GM21528 (cell line): ENCODE data around the gene OAF.

Experiments used
- ATAC-seq: cut with Tn5 transposase; IDR thresholded peaks from one replicate; pipeline ENCODE4 v1.9.1; 2021; ENCODE audit warnings: mild to moderate bottlenecking, moderate library complexity; ENCODE audit not compliant: unreplicated experiment, low FRiP score

Gene OAF

DNA sequence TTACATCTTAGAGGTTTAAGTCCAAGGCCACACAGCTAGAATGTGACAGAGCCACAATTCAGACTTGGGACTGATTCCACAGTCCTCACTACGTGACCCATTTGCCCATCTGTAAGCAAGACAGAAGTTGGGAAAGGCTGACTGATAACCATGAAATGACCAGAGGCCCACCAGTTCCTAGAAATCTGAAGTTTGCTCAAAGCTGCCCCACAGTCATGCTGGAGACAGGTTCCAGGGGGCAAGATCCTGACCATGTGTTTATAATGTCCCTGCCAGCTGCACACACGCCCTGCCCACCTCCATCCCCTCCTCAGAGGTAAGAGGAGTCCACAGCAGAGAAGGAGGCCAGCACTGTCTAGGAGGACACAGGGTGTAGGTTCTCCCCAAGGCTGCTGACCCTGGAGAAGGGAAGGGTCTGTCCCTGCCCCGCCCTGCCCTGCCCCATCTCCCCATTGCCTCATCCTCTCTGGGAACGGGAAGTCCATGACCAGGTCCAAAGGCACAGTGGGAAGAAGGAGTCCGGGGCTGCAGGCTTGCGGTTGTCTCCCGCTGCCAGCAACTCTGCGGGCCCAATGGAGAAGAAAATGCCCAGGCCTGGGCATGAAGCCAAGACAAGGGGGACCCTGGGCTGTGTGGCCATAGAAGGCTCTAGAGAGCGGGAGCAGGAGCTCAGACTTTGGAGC, 11.9 kb upstream of the OAF start:
- no peak for ATAC-seq

DNA sequence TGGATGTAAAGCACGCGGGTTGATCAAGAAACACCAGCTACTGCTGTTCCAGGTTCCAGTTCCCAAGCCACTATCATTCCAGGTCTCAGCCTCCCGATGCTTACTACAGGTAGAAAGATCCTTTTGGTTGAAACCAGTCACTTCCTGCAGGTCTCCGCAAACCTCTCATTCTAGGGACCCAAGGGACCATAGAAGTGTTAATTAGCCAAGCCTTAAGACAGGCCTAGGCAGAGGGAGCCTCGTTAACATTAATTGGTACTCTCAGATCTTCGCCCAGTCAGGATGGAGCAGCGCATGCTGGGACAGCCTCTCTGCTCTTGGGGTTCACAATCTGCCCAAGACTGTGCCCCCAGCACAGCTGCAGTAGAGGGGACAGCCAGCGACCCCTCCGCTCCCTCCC, 11.2 kb upstream of the OAF start:
- no peak for ATAC-seq

DNA sequence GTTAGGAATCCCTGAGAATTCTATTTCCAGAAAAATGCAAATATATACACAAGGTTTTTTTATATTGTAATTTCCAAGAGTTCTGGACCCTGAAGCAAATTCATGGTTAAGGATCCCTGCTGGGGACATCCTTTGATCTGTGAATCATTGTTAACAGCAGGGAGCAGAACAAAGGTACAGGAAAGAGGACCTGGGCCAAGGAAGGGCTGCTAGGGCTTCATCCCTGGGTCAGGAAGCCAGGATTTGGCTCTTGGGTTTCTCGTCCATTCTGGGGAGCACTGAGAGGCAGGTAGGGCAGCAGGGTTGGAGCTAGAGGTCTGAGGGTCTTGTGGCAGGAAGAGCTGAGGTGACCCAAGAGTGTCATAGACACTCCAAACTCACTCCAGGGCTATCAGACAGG, 10.2 kb upstream of the OAF start:
- no peak for ATAC-seq

DNA sequence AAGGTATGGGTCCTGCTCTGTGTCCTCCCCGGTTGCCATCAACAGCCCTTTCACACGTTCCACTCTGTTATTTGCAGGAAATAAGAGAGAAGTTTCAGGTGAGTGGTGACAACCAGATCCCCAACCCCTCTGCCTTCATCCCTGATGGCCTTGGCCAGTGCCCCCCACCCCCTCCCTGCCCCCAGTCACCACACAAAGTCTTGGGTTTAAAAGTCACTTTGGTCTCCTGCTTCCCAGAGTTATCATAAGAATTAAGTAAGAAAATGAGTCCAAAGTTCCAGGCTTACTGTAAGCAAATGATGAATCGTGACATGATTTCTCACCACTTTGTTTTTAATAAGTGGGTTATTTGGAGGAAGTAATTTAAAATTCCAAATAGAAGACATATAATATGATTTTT, 9.2 kb upstream of the OAF start:
- ATAC-seq: no peak

DNA sequence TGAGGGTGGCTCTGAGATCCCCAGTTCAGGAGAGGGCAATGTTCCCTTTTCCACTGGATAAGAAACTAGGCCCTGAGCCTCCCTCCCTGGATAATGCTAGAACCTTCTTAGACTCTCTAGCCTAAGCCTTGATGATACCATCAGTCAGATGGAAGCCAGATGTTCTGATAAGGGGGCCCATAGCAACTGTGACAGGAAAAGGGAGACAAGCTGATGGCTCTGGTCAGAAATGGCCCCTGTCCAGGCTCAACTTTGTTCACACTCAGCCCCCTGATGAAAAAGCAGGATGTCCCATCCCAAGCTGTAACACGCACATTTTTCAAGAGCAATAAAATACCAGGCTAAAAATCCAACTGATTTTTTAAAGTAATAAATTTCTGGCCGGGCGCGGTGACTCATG, 7.2 kb upstream of the OAF start:
- ATAC-seq: no peak

DNA sequence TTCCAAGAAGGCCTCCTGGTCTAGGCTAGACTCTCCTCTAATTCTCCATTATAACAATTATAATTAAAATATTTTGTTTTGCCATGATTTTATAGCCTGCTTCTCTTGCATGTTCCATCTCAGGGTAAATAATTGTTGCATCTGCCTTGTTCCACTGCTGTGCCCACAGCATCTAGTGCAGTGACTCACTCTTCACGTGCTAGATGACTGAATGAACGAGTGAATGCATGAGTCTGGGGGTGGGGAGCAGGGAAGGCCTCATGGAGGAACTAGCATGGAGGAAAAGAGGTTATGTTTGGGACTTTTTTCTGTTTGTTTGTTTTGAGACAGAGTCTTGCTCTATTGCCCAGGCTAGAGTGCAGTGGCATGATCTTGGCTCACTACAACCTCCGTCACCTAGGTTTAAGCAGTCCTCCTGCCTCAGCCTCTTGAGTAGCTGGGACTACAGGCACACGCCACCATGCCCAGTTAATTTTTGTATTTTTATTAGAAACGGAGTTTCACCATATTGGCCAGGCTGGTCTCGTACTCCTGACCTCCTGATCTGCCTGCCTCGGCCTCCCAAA, 5.2 kb upstream of the OAF start:
- ATAC-seq: no peak

DNA sequence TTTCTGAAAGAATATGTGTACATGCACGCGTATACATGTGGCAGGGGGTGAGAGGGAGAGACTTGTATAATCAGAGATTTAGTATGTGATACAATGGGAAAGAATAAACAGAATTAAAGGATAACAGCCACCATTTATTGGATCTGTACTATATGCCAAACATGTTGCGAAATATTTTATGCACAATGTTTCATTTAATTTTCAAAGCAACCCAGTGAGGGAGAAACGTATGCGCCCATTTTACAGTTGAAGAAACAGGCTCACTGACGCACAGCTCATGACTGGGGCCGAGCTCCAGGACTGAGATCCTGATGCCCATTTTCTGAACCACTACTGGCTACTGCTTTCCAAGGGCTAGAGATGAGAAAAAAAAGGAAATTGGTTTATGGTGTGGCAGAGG, 3.3 kb upstream of the OAF start:
- ATAC-seq: no peak

DNA sequence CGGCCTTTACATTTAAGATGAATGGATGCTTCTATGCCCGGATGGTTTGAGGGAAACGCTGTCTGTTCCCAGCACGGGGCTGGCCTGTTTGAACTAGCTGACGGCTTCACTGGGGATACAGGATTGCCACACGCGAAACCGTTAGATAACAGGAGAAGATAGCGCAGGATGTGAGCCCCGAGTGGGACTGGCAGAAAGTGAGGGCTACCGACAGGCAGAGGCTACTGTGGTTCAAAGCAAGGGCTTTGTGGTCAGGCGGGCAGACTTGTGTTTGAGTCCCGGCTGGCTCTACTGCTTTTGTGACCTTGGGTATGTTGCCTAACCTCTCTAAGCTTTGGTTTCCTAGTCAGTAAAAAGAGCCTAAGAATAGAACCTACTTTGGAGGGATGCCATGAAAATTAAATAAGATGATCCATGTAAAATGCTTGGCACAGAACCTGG, 2.8 kb upstream of the OAF start:
- ATAC-seq: no peak

DNA sequence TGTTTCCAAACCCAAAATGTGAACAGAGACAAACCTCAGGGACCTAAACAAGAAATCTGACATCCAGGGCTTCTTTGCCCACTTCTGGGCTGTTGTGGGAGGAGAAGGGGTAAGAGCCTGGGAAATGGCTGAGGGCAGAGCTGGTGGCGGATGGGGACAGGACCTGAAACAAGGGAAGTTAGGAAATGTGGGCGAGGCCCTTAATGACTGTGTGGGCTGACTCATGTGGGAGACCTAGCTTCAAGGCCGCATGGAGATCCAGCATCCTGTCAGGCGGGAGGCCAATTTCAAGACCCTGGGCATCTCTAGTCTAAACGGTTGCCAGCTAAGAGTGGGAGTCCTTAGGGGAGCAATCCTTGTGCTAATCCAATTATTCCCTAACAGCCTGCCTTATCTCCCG, 2.1 kb upstream of the OAF start:
- ATAC-seq: no peak

DNA sequence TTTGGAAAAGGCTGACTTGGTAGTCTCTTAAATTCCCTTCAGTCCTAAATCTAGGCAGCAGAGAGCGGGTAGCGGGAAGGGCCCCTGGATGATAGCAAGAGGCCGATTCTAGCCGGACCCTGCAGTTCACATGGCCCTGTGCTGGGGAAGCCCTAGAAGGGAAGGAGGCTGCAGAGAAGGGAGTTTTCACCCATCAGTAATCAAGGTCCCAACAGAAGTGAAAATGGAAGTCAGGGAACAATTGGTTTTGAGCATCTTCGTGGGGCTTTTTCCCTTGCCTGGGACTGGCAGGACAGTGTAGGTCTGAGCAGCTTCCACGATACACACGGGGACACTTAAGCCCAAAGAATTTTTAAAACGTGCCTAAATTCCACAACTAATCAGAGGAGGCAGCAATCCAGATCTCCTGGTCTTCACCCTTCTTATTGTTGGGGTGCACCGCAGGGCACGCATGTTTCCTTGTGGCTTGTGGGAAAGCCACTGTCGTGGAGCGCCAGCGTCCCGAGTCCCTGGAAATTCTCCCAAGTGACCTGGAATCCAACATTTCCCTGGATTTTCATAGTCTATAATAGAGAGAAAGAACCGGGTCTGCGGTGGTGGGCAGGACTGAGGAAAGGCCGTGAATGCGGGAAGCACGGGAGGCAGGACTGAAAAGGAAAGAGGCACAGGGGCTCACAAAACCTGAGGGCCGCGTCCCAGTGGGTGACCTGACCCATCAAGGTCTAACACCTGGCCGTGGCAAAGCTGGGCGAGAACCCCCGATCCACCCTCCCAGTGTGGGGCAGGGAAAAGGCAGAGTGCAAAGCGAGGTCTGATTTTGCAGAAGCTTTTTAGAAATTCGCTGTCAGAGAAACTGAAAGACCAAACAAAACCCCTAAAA, 846 bp upstream of the OAF start:
- ATAC-seq: no peak

DNA sequence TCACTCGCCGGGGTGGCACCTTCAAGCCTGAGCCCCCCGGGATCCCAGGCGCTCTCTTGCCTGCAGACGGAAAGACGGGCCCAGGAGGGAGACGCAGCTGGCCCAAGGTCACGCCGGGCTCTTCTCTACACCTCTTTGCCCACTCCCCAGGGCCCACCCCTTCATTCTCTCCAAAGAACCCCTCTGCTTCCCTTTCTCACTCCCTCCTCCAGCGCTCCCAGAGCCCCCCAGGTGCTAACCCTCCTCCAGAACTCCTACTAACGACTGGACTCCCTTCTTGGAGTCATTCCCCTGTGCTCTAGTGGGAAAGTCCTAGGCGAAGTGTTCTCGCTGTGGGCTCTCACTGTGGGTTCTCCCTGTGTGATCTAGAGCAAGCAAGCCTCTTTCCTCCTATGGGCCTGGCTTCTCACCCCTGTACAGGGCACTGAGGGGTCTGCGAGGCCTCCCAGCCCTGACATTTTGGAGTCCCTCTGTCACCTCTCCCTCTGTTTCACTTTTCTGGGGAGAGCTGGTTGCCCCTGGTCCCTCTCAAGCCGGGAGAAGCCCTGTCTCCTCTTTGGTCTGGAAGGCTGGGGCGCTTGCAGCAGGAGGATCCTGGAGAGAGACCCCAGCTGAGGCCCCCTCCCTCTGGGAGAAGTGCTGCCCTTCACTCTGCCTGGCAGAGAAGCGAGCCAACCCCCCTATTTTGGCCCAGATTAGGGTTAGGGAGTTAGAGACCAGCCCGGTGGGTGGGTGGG, 858 bp downstream of the OAF start:
- no peak for ATAC-seq

DNA sequence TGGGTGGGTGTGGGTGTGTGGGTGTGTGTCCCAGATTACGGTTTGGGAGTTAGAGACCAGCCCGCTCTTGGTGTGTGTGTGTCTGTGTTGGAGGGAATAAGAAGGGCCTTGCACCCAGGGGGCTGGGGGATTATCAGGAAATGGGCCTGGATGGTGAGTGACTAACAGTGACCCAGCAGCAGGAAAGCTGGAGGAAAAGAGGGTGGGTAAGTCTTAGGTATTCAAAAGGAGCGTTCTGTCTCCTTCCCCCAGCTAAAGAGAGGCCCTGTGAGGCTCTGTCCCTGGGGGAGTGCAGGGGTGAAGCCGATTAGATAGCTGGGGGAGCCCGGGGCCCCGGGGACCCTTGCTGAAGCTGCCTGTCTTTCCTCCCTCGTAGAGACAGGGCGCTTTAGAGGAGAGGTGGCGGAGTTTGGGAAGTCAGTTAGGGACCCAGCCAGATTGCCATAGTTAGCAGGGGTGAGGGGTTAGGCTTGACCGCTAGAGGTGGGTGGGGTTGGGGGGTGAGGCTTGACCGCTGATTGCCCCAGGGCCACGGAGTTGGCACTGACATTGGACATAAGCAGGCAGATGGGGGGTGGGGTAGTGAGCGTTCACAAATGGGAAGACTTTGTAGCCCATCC, 1.5 kb downstream of the OAF start:
- no peak for ATAC-seq

DNA sequence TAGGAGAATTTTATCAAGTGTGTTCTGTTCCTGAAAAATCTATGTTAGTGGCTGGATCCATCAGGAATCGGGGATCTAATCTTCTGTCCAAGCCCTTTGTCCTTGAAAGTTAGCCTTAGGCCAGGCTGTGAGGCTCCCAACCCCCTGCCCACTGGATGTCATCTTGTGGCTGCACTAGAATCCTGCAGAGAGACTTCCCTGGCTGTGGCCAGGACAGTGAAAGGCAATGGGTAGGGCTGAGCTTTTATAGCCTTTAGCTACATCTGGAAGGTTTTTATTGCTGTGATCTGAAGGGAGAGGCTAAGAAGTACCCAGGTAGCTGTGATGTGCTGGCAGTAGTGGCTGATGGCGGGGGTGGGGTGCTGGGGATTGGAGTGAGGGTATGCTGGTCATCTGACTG, 2.1 kb downstream of the OAF start:
- ATAC-seq: no peak

DNA sequence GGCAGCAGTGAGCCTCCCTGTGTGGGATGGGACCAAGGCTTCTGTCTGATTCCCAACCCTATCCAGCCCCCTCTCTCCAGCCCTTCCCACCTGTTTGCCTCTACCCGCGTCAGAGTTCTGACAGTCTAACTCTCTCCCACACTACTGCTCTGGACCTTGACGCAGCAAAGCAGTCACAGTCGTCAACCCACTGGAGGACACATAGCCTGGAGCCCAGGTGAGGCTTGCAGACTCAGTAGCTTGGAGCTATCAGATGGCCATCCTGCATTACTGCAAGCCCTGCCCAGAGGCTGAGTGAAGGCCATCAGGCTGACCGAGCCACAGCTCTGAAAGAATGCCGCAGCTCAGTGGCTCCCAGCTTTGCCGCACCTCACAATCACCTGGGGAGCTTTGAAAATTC, 3.7 kb downstream of the OAF start:
- ATAC-seq: no peak

DNA sequence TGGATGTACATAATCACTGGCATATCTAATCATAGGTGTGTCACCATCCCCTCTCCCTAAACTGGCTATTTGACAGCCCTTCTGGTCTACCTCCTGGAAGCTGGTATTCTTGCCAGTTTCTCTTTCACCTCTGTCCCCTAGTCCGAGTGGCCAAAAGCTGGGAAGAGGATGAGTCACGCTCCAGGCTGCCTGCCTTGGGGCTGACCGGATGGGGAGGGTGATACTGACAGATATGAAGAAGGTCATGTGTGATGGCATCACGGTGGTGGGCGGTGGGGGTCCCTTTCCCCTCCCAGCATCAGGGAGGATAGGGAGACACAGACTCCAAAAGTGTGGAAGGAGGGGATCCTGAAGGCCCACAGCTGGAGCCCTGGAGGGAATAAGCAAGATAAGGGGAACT, 4.8 kb downstream of the OAF start:
- no peak for ATAC-seq

DNA sequence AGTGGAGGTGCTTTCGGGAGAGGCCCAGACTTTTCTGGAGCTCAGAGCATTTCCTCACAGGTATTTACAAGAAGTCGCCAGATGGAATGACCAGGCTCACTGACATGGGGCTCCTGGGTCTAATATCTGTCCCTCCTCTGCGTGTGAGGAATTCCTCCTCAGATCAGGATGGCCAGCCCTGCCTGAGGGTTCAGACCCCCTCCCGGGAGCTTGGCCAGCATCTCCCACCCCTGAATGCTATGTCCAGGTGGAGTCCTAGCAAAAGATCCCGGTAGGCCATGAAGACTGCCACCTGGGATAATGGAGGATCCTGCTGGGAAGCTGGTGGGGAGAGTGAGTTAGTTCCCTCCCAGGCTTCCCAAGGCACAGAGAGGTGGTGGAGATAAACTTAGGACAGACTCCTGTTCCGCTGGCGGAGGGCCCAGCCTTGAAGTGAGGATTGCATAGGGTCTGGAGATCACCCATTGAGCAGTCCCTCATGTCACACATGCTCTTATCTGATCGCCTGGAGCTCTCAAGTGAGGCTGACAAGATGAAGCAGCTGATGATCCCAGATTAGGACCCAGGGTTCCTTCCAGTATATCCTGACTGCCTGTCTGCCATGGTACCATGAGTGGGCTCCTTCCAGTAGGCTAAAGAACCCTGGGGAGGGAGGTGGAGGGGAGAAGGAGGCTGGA, 5.7 kb downstream of the OAF start:
- ATAC-seq: no peak

DNA sequence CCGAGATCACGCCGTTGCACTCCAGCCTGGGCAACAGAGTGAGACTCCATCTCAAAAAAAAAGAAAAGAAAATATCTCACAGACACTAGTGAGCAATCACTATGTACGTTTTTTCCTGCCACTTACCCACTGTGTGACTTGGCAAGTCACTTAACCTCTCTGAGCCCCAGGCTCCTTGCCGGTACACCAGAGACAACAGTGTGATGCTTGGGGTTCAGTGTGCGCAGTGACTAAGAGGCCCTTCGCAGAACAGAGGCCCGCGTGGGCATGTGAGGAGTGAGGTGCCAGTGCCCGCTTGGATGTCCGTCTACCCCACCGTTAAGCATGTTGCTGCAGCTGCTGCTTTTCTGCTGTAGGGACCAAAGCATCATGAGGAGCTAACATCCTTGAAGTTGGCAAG, 6.7 kb downstream of the OAF start:
- ATAC-seq: no peak

DNA sequence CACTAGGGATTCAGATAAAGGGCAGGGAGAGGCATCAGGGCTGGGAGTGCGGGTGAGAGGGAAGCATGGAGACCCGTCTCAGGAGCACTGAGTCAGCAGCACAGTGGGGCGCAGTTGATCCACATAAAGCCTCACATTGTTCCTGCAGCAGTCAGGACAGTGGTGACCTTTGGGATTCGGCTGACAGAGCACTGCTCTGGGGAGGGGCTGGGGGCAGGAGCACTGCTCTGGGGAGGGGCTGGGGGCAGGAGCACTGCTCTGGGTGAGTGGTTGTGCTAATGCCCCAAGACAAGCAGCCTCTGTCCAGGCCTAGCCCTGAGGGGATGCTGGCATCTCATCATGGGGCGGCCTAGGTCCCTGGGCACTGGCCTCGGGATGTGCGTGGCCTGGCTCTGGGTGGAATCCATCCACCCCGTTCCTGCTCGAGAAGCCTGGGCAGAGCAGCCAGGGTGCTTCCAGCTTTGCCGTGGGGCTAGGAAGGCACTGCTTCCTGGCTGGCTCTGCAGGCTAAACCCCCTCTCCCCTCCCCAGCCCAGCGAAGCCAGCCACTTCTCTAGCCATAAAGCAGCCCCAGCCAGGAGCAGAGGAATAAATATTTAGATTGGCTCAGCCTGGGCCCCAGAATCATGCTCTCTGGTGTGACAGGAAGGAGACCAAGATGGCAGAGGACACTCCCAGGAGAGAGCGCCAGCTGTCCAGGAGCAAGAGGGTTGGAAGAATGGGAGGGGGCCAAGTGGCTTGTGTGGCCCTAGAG, 7.3 kb downstream of the OAF start:
- ATAC-seq: no peak

DNA sequence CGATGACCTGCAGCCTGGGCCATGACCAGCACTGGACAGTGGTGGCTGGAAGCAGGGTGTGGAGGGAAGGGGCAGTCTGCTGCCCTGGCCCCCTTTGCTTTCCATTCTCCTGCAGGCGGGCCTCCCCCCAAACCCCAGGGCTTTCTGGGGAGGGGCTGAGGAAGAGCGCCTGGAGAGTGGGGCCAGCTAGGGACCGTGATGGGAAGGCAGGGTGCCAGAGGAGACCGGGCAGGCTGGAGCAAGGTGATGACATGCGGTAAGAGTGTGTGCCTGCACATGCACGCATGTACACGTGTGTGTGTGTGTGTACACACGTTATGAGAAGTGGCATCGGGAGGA, 7.8 kb downstream of the OAF start:
- no peak for ATAC-seq
